Colonic mucosa (tissue), 4 donors: Measurements from ENCODE around the gene PRKACA. TPM values are rescaled to one million over a fixed set of nuclear protein-coding genes. Genes with fewer than 3 reads are reported as not detected.

Experiments
- DNase-seq: peaks from one replicate; pipeline ENCODE4 v3.0.0-alpha.2; 2020
- H3K27ac ChIP-seq: fragments of 200-600 bp; one replicate; pipeline ENCODE4 v1.8.0; 2021
- H3K27me3 ChIP-seq: fragments of 200-600 bp; one replicate; pipeline ENCODE4 v1.8.0; 2021
- H3K36me3 ChIP-seq: fragments of 200-600 bp; one replicate; pipeline ENCODE4 v1.8.0; 2021
- H3K4me1 ChIP-seq: fragments of 200-600 bp; one replicate; pipeline ENCODE4 v1.8.0; 2021; ENCODE audit warnings: mild to moderate bottlenecking
- H3K4me3 ChIP-seq: fragments of 200-600 bp; one replicate; pipeline ENCODE4 v1.8.0; 2021
- H3K9ac ChIP-seq, 2 donors: one replicate each; pipeline ENCODE4 v1.7.0; 2013; ENCODE audit warnings: control low read depth in 2 of 2, low read depth in 2 of 2, low read length in 2 of 2
- H3K9me3 ChIP-seq: fragments of 200-600 bp; one replicate; pipeline ENCODE4 v1.8.0; 2021
- CTCF ChIP-seq: fragments of 200-600 bp; IDR thresholded peaks from one replicate; pipeline ENCODE4 v1.8.0; 2022; ENCODE audit warnings: antibody characterized with exemption, mild to moderate bottlenecking
- intact Hi-C: fragments of 100-400 bp; cut with DNase I; formaldehyde crosslinking; loops from one replicate; pipeline ENCODE4 v1.14.1; 2022
- total RNA-seq, 2 donors: library from RNA; stranded (reverse); fragmentation: NEBNext Ultra II Directional in 1 of 2; extraction: Animal tissue kit (Norgen Biotek cat#: 25700) in 1 of 2; gene quantifications; one replicate each; pipeline ENCODE4 v1.2.1, GENCODE V29; 2021
- donor health status: healthy.
- donor health status: DM: no; HTN: no; CAD: no.
- donor health status: DM: no; HTN: no; CAD: no.

Gene PRKACA
- total RNA-seq, 2 donors from 2014 or later = 71.0 to 89.3 TPM

- intact Hi-C loops = no loop called here
- no peak overlapping the region for H3K27ac ChIP-seq
- no peak overlapping the region for H3K9ac ChIP-seq
- H3K4me1 ChIP-seq = peaks cover 4% of the 10 kb centered on the region
- no peak for DNase-seq
- H3K27me3 ChIP-seq = no peaks in the 10 kb centered on the region
- no peaks in the 10 kb centered on the region for H3K36me3 ChIP-seq
- no peak overlapping the region for H3K4me3 ChIP-seq
- H3K9me3 ChIP-seq = no peaks in the 10 kb centered on the region
- TF ChIP-seq CTCF = no peak
Measured at GRCh38 chr19:14122924-14123323, 5.4 kb upstream of the PRKACA start.

- TF ChIP-seq CTCF = no peak
- intact Hi-C loops = no loop called here
- H3K4me1 ChIP-seq = peaks cover 10% of the 10 kb centered on the region
- H3K9me3 ChIP-seq = no peaks in the 10 kb centered on the region
- H3K9ac ChIP-seq = no peak overlapping the region
- no peak for DNase-seq
- no peak overlapping the region for H3K27ac ChIP-seq
- H3K36me3 ChIP-seq = no peaks in the 10 kb centered on the region
- H3K27me3 ChIP-seq = no peaks in the 10 kb centered on the region
- no peak overlapping the region for H3K4me3 ChIP-seq
Measured at GRCh38 chr19:14120497-14120780, 2.9 kb upstream of the PRKACA start.

- H3K9me3 ChIP-seq = no peaks in the 10 kb centered on the region
- H3K27ac ChIP-seq = peak overlapping the region; percentile 94
- TF ChIP-seq CTCF = no peak
- H3K4me3 ChIP-seq = no peak overlapping the region
- no peak overlapping the region for H3K9ac ChIP-seq
- no peaks in the 10 kb centered on the region for H3K36me3 ChIP-seq
- no peaks in the 10 kb centered on the region for H3K27me3 ChIP-seq
- peaks cover 10% of the 10 kb centered on the region for H3K4me1 ChIP-seq
- intact Hi-C loops = no loop called here
- DNase-seq = no peak
Measured at GRCh38 chr19:14119644-14120496, 2.3 kb upstream of the PRKACA start.

GRCh38 chr19:14119146-14119545 is 1.6 kb upstream of the PRKACA start:
- H3K4me3 ChIP-seq = no peak overlapping the region
- no peak for TF ChIP-seq CTCF
- H3K4me1 ChIP-seq = peaks cover 10% of the 10 kb centered on the region

DNA sequence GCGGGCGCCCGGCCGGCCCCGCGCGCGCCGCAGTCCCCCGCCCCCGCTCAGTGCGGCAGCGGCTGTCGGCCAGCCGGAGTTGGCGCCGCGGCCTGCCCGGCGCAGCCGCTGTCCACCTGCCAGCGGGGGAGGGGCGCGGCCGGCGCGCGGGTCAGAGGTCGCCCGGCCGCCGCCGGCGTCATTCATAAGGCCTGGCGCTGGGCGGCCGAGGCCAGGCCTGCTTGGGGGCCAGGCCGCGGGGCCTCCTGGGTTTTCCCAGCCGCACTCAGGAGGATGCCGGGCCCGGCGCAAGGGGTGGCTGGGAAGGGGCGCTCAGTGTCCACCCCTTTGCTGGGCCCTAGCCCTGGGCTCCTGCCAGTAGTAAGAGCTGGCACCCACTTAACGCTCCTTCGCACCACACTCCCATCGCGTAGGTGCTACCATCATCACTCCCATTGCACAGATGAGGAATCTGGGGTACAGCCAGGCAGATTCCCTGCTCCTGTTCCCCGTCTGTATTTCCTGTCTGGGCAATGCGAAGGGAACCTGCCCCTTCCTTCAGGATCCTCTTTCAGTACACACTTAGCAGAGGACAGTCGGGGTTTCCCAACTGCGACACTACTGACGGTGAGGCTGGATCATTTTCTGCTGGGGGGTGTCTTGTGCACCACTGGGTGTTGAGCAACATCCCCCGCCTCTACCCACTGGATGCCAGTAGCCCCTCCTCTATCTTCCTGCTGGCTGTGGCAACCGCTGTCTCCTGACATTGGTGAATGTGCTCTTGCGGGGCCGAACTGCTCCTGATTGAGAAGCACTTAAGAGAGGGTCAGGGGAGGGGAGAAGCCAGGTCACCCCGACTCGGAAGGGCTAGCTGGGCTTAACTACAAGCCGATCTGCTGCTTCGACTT is 846 bp upstream of the PRKACA start:
- Histone ChIP-seq H3K9ac (peak overlapping the region; percentile 88 to 95), H3K4me3 (peak overlapping the region; percentile 51), H3K4me1 (peaks cover 10% of the 10 kb centered on the region), H3K27me3 (no peaks in the 10 kb centered on the region), H3K27ac (peak overlapping the region; percentile 94), H3K9me3 (no peaks in the 10 kb centered on the region), H3K36me3 (no peaks in the 10 kb centered on the region)
- intact Hi-C loops = no loop called here
- peak; percentile 61 for DNase-seq
- no peak for TF ChIP-seq CTCF

More at GRCh38 chr19:14119146-14119545, 1.6 kb upstream of the PRKACA start:
- H3K27me3 ChIP-seq = no peaks in the 10 kb centered on the region
- no peaks in the 10 kb centered on the region for H3K36me3 ChIP-seq
- intact Hi-C loops = no loop called here
- no peak for DNase-seq
- H3K9ac ChIP-seq = peak overlapping the region; percentile 88 to 95
- peak overlapping the region; percentile 94 for H3K27ac ChIP-seq
- H3K9me3 ChIP-seq = no peaks in the 10 kb centered on the region
